GM18499 (cell line): ENCODE data around the gene SH3D21.

Experiments
- ATAC-seq: cut with Tn5 transposase; IDR thresholded peaks from one replicate; pipeline ENCODE4 v1.9.1; 2021; ENCODE audit warnings: moderate number of reproducible peaks; ENCODE audit not compliant: insufficient read depth, unreplicated experiment

Gene SH3D21

GRCh38 chr1:36352910-36353878 lies 47.0 kb downstream of the SH3D21 start:
- ATAC-seq: no peak

- no peak for ATAC-seq
Measured at GRCh38 chr1:36354486-36354885, 48.3 kb downstream of the SH3D21 start.

DNA sequence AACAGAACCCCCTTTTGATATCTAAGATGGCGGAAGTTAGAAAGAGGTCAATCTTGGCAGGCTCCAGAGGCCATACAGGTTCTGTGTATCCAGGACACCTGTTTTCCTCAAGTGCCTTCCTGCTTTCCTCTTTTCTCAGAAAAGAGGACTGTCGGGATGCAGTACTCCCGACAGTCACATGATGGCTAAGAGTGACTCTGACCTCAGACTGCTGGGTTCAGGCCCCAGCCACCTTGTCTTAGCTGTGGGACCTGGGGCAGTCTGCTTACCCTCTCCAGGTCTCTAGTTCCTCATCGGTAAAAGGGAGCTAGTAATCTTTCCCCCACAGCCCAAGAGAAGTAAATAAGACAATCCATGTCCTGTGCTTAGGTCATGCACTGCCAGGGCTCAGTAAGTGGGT lies 49.6 kb downstream of the SH3D21 start:
- no peak for ATAC-seq

DNA sequence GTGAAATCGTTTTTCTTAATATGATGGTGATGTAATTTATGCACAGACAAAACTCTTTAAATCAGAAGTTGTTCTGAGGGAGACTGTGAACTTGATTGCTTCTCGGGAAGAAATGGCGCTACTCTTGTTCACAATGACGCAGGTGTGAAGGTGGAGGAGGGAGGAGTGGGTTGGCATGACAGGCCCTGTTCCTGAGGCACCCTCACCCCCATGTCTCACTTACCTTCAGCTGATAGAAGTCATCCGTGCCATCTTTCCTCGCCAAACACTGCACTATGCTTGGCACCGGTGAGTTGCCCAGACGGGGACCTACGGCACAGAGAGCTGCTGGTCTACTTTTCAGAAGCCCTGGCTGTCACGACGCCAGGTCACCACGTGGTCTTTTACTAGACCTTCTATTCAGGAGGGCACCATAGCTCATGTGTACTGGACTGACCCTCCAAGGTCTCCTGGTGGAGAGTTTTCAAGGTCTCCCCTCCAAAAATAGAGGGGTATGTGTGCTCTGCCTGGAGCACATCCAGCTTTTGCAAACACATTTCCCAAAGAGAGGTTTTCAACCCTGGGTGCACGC lies 52.4 kb downstream of the SH3D21 start:
- no peak for ATAC-seq

- no peak for ATAC-seq
Measured at GRCh38 chr1:36359383-36359782, 53.2 kb downstream of the SH3D21 start.

DNA sequence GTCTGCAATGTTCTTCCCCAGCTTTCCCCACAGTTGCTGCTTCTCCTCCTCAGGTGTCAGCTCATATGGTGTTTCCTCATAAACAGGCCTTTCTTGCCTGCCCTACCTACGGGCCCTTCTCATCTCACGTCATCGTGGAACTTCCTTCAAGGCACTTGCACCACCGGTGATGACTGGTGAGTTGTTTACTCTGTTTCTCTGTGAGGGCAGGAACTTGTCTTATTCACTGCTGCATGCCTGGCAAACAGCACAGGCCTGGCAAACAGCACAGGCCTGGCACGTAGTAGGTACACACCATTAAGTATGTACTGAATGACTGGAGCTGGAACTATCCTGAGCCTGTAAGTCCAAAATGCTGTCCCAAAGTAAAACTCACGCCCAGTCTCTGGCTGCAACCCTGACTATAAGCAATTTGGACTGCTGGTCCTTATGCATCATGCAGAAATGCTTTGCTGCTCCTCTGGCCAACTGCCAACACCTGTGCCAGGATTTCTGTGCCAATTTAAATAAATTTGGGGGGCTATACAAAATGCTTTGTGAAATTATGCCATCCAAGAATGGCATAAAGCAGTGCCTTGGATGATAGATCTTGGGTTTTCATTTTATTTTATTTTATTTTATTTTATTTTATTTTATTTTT lies 53.9 kb downstream of the SH3D21 start:
- no peak for ATAC-seq

- ATAC-seq: no peak
Measured at GRCh38 chr1:36365381-36365780, 59.2 kb downstream of the SH3D21 start.

DNA sequence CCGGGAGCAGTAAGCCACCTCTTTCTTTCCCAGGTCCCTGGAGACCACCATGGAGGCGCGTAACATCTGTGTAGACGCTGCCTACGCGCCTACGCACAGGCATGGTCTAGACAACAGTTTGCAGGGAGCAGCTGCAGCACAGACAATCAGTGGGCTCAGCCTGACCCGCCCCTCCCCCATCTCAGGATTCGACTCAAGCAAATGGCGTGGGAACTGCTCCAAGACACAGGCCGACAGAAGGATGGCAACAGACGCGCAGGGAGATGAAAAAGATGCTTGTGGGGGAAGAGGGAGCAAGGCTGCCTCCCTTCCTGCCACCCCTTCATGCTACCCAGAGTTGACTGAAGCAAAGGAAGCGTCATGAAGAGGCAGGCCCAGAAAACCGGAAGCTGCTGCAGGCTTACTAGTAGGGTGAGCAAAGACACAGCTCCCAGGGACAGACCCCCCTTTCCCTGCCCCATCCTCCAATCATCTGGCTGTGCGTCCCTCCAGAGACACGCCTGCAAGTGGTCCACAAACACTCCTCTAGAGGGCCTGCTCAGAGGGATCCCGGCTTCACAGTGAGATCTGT lies 60.0 kb downstream of the SH3D21 start:
- no peak for ATAC-seq

- ATAC-seq: no peak
Measured at GRCh38 chr1:36367066-36367465, 60.9 kb downstream of the SH3D21 start.

DNA sequence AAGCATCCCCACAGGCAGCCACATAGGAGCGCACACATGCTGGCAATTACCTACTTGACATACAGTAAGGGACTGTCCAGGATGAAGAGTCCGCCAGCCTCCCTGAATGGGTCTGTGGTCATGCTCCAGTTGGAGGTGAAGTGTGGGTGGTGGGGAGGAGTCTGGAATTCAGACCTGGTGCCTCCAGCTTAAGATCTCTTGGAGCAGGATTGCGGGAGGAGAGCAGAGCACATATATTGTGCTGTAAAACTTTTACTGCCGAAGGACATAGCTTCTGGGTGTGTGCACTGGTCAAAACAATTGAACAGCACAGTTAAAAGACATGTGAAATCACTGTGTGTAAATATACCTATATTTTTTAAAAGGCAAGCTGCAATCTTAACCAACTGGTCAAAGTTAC lies 61.6 kb downstream of the SH3D21 start:
- no peak for ATAC-seq

DNA sequence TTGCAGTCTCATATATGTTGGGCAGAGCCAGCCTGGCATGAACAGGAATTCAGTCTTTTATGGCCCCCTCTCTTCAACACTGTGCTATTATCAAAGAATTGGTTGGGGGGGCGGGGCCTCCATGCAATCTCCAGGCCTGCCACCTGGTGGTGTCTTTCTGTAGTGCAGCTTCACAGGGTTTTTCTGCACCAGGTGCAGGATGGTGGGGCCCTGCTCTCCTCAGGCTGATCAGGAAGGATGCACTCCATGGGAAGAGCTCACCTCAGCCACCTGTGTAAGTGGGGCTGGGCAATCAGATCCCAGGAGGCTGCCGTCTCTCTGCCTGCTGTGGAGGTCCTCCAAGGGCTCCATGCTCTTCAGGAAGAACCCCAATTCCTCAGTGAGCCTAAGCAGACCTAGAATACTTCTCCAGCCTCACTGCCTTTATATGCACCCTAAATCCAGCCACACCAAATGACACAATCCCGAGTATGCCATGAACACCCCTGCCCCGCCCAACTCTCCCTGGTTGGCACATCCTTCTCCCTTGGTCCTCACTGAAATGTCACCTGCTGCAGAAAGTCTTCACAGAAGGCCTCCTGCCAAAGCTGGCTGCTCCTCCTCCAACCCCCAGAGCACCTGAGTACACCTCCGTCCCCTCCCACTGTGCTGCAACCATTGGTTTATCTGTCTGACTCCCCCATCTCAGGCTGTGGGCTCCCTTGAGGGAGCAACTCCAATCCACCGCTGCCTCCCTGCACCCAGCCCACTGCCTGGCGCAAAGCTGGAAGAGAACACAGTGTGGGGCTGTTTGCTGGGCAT lies 63.1 kb downstream of the SH3D21 start:
- no peak for ATAC-seq
